GM12872 (cell line): ENCODE results near the gene SEPTIN8.

Source experiments
- CTCF ChIP-seq: IDR thresholded peaks from 3 replicates; pipeline ENCODE4 v1.5.1; 2011; ENCODE audit warnings: low read depth, mild to moderate bottlenecking, low read length, moderate library complexity; ENCODE audit not compliant: insufficient read depth

SEPTIN8 gene

GRCh38 chr5:132760049-132760420 is 17.0 kb downstream of the SEPTIN8 start:
- TF ChIP-seq CTCF: no peak

- no peak for TF ChIP-seq CTCF
Observed at GRCh38 chr5:132759114-132760048, 17.7 kb downstream of the SEPTIN8 start.

GRCh38 chr5:132758451-132758850 is 18.6 kb downstream of the SEPTIN8 start:
- TF ChIP-seq CTCF: no peak

- no peak for TF ChIP-seq CTCF
Observed at GRCh38 chr5:132756542-132756941, 20.5 kb downstream of the SEPTIN8 start.

GRCh38 chr5:132754947-132755346 is 22.1 kb downstream of the SEPTIN8 start:
- TF ChIP-seq CTCF: no peak

- no peak for TF ChIP-seq CTCF
Observed at GRCh38 chr5:132754111-132754510, 22.9 kb downstream of the SEPTIN8 start.

GRCh38 chr5:132753135-132753987 is 23.7 kb downstream of the SEPTIN8 start:
- no peak for TF ChIP-seq CTCF
